Osteocyte (in vitro differentiated cells): ENCODE measurements around the gene CDIP1. TPM values are rescaled to one million over a fixed set of nuclear protein-coding genes. Genes with fewer than 3 reads are reported as not detected.

Experiments
- DNase-seq: peaks from one replicate; pipeline ENCODE4 v3.0.0; 2021; ENCODE audit warnings: mixed read lengths; ENCODE audit not compliant: unreplicated experiment; ENCODE audit errors: extremely low spot score
- H3K27ac Mint-ChIP-seq: one replicate; pipeline ENCODE4 v1.8.0; 2021; ENCODE audit warnings: mild to moderate bottlenecking, mixed read lengths; ENCODE audit not compliant: unreplicated experiment
- H3K27me3 Mint-ChIP-seq: one replicate; pipeline ENCODE4 v1.8.0; 2021; ENCODE audit warnings: mixed read lengths; ENCODE audit not compliant: unreplicated experiment
- H3K36me3 Mint-ChIP-seq: one replicate; pipeline ENCODE4 v1.8.0; 2021; ENCODE audit warnings: mixed read lengths; ENCODE audit not compliant: unreplicated experiment
- H3K4me1 Mint-ChIP-seq: one replicate; pipeline ENCODE4 v1.8.0; 2021; ENCODE audit warnings: mixed read lengths; ENCODE audit not compliant: unreplicated experiment
- H3K4me3 Mint-ChIP-seq: one replicate; pipeline ENCODE4 v1.8.0; 2021; ENCODE audit warnings: mild to moderate bottlenecking, moderate library complexity, mixed read lengths; ENCODE audit not compliant: unreplicated experiment
- H3K9me3 Mint-ChIP-seq: one replicate; pipeline ENCODE4 v1.8.0; 2021; ENCODE audit warnings: mixed read lengths; ENCODE audit not compliant: unreplicated experiment
- total RNA-seq: library from RNA; stranded (reverse); gene quantifications from 2 replicates; pipeline ENCODE4 v1.2.1, GENCODE V29; 2021
- TF ChIP-seq, protein P1 (sequence below): fragments of 200-600 bp; sonication (generic); IDR thresholded peaks from 2 replicates; pipeline ENCODE4 v1.5.0; 2021; ENCODE audit warnings: antibody characterized with exemption, mild to moderate bottlenecking, moderate library complexity

Gene CDIP1
- total RNA-seq, 1 donor from 2014 or later = 28.9 TPM

DNA sequence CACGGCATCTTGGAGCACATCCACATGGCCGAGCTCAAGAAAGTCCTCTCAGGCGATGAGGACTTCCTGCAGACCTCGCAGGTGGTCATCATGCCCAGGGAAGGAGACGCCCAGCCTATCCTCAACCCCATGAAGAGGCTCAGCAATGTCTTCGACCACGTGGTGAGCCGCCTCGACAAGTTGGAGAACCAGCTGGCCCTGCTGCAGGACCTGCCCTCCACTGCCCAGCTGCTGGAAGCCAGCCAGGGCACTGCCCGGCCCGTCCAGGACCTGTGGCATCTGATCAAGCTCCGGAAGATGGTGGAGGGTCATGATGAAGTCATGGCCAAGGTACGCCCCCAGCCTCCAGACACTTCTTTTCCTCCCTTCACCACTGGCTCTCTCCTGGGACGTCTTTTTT, 18.0 kb upstream of the CDIP1 start:
- TF ChIP-seq, protein P1, sequence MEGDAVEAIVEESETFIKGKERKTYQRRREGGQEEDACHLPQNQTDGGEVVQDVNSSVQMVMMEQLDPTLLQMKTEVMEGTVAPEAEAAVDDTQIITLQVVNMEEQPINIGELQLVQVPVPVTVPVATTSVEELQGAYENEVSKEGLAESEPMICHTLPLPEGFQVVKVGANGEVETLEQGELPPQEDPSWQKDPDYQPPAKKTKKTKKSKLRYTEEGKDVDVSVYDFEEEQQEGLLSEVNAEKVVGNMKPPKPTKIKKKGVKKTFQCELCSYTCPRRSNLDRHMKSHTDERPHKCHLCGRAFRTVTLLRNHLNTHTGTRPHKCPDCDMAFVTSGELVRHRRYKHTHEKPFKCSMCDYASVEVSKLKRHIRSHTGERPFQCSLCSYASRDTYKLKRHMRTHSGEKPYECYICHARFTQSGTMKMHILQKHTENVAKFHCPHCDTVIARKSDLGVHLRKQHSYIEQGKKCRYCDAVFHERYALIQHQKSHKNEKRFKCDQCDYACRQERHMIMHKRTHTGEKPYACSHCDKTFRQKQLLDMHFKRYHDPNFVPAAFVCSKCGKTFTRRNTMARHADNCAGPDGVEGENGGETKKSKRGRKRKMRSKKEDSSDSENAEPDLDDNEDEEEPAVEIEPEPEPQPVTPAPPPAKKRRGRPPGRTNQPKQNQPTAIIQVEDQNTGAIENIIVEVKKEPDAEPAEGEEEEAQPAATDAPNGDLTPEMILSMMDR = no peak
- no peak overlapping the region for H3K4me3 Mint-ChIP-seq
- H3K36me3 Mint-ChIP-seq = no peaks in the 10 kb centered on the region
- DNase-seq = no peak
- H3K27ac Mint-ChIP-seq = no peak overlapping the region
- H3K4me1 Mint-ChIP-seq = no peaks in the 10 kb centered on the region
- H3K9me3 Mint-ChIP-seq = no peaks in the 10 kb centered on the region
- H3K27me3 Mint-ChIP-seq = peaks cover 16% of the 10 kb centered on the region

DNA sequence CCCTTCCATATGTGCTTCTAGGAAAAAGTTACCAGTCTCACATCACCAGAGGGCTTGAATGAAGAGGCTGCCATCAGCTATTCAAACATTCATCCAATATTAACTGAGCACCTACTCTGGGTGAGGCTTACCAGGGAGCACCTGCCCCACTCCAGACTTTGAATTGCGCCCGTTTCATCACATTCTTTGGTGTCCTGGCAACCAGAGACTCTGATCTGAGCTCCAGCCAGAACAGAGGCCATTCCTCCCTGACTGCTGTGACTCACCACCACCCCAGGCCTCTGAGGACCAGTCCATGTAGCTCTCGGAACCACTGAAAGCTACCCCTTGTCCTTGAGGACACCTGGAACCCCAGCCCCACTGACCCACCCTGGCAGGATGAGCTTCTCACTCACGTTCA, 17.5 kb upstream of the CDIP1 start, which contains the start of gene C16orf96:
Gene C16orf96, plus strand, starts transcription at position 229 of the 400 bp plus-strand sequence. Its CDS starts 150 bp downstream, at position 379.
- Mint-ChIP-seq H3K27me3 (peaks cover 21% of the 10 kb centered on the region), H3K27ac (no peak within 1 kb of the TSS), H3K4me1 (no peaks in the 10 kb centered on the region)

DNA sequence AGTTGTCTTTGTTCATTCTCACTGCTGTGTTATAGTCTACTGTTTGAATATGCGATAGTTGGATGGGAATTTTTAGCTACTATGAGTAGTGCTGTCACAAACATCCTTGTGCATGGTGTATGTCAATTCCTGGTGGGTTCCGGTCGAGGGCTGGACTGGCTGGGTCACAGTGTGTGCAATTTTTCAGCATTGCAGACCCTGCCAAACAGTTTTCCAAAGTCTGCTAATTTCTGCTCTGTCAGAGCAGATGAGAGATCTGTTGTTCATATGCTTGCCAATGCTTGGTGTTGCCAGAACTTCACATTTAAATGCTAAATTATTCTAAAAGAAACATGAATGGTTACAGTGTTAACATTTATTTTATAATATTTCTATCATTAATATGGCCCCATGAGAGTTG, 14.0 kb upstream of the CDIP1 start:
- Mint-ChIP-seq H3K36me3 (no peaks in the 10 kb centered on the region), H3K27ac (no peak overlapping the region), H3K27me3 (peaks cover 24% of the 10 kb centered on the region), H3K9me3 (no peaks in the 10 kb centered on the region), H3K4me1 (no peaks in the 10 kb centered on the region), H3K4me3 (no peak overlapping the region)
- DNase-seq = no peak
- TF ChIP-seq, protein P1 = no peak

More for the DNA sequence above, 17.5 kb upstream of the CDIP1 start, which contains the start of gene C16orf96:
- Mint-ChIP-seq H3K9me3 (no peaks in the 10 kb centered on the region), H3K36me3 (no peaks in the 10 kb centered on the region), H3K4me3 (no peak within 1 kb of the TSS)
- TF ChIP-seq, protein P1 = no peak
- DNase-seq = no peak

DNA sequence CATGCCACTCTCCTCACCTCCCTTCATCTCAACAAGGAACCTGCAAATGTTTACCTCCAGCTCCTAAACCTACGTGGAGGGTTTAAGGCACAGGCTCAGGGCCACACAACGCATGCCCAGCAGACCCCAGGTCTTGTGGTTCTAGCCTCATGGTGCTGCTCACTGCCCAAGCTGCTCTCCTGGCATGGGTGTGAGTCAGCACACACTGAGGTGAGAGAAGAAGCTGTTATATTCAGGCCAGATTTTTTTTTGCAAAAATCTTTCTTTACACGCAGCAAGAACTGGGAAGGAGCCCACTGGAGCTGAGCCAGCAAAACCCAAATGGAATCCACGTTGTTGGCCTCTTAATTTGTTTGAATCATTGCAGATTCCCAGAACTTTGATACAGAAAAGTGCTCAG, 12.0 kb upstream of the CDIP1 start:
- H3K4me1 Mint-ChIP-seq = no peaks in the 10 kb centered on the region
- H3K9me3 Mint-ChIP-seq = no peaks in the 10 kb centered on the region
- no peak overlapping the region for H3K27ac Mint-ChIP-seq
- TF ChIP-seq, protein P1 = no peak
- no peak for DNase-seq
- peaks cover 31% of the 10 kb centered on the region for H3K27me3 Mint-ChIP-seq
- no peaks in the 10 kb centered on the region for H3K36me3 Mint-ChIP-seq
- no peak overlapping the region for H3K4me3 Mint-ChIP-seq

DNA sequence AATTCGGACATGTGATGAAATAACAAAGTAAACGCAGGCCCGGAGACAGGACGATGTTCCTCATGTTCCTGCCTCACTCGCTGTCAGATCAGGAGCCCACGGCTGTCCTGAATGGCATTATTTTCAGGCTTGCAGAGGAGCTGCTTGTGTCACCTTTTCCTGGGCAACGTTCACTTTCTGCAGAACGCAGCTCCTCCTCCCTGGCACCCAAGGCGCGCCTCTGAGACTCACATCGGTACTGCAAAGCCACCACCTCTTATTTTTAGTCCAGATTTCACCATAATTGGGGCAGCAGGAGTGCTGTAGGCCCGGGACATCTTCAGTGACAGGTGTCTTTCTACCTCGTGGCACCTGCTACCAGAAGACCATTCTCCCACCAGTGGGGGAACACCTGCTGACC, 9.6 kb upstream of the CDIP1 start:
- no peak overlapping the region for H3K4me3 Mint-ChIP-seq
- no peaks in the 10 kb centered on the region for H3K9me3 Mint-ChIP-seq
- no peak overlapping the region for H3K27ac Mint-ChIP-seq
- TF ChIP-seq, protein P1 = no peak
- DNase-seq = no peak
- no peaks in the 10 kb centered on the region for H3K4me1 Mint-ChIP-seq
- peaks cover 38% of the 10 kb centered on the region for H3K27me3 Mint-ChIP-seq
- no peaks in the 10 kb centered on the region for H3K36me3 Mint-ChIP-seq
